Measurements from ENCODE around the gene LBHD2. TPM values are rescaled to one million over a fixed set of nuclear protein-coding genes. Genes with fewer than 3 reads are reported as not detected.

The LBHD2 gene
- total RNA-seq, 1 experiment from 2014 or later: not detected

GRCh38 chr14:103068351-103069073, 15.5 kb upstream of the LBHD2 start:
- Histone ChIP-seq H3K4me1 (ENCODE audit: control insufficient read depth, insufficient read depth, low read length) (peaks cover 10% of the 10 kb centered on the region), H3K36me3 (ENCODE audit: control insufficient read depth, insufficient read depth, low read length) (no peaks in the 10 kb centered on the region), H3K4me3 (ENCODE audit: low read depth in 2 of 2, low read length in 2 of 2) (no peak overlapping the region), H3K27me3 (ENCODE audit: control insufficient read depth, insufficient read depth, low read length) (no peaks in the 10 kb centered on the region), H3K27ac (ENCODE audit: low read length) (no peak overlapping the region), H3K9me3 (ENCODE audit: control insufficient read depth, insufficient read depth, low read depth, low read length) (no peaks in the 10 kb centered on the region)
- intact Hi-C loops (cut with micrococcal nuclease; ENCODE audit: unreplicated experiment): no loop called here
- ChIA-PET POLR2A (no interaction called here), CTCF (no interaction called here)
- DNase-seq (ENCODE audit: low read depth, low spot score) (no peak), ATAC-seq (no peak)
- in situ Hi-C loops (cut with HindIII; ENCODE audit: low pct_unique_long_range_greater_than_20kb, low sequenced_read_pairs): no loop called here
- no TSS peak for BruUV-seq (replicated peaks)
- no peak for TF ChIP-seq CTCF (IDR thresholded peaks at IDR 0.05)
- TF ChIP-seq SIN3A (IDR thresholded peaks at IDR 0.05; ENCODE audit: borderline replicate concordance, insufficient read depth, low read depth, low read length): no peak
- no peak for TF ChIP-seq REST (IDR thresholded peaks at IDR 0.05; ENCODE audit: insufficient read depth in 1 of 2, low read depth in 2 of 2, low read length in 1 of 2)
- TF ChIP-seq TCF7L2 (IDR thresholded peaks at IDR 0.05; ENCODE audit: low read depth, low read length): no peak
- TF ChIP-seq POLR2AphosphoS5 (IDR thresholded peaks at IDR 0.05; ENCODE audit: low read depth, low read length): no peak

- TF ChIP-seq TCF7L2 (IDR thresholded peaks at IDR 0.05; ENCODE audit: low read depth, low read length) (no peak), REST (IDR thresholded peaks at IDR 0.05; ENCODE audit: insufficient read depth in 1 of 2, low read depth in 2 of 2, low read length in 1 of 2) (no peak), POLR2AphosphoS5 (IDR thresholded peaks at IDR 0.05; ENCODE audit: low read depth, low read length) (no peak), CTCF (IDR thresholded peaks at IDR 0.05) (no peak), SIN3A (IDR thresholded peaks at IDR 0.05; ENCODE audit: borderline replicate concordance, insufficient read depth, low read depth, low read length) (no peak)
- in situ Hi-C loops (cut with HindIII; ENCODE audit: low pct_unique_long_range_greater_than_20kb, low sequenced_read_pairs): no loop called here
- BruUV-seq (replicated peaks): no TSS peak
- Histone ChIP-seq H3K9me3 (ENCODE audit: control insufficient read depth, insufficient read depth, low read depth, low read length) (no peaks in the 10 kb centered on the region), H3K27me3 (ENCODE audit: control insufficient read depth, insufficient read depth, low read length) (no peaks in the 10 kb centered on the region), H3K4me3 (ENCODE audit: low read depth in 2 of 2, low read length in 2 of 2) (no peak overlapping the region), H3K4me1 (ENCODE audit: control insufficient read depth, insufficient read depth, low read length) (peaks cover 19% of the 10 kb centered on the region), H3K27ac (ENCODE audit: low read length) (no peak overlapping the region), H3K36me3 (ENCODE audit: control insufficient read depth, insufficient read depth, low read length) (no peaks in the 10 kb centered on the region)
- CTCF ChIA-PET: no interaction called here
- DNase-seq (ENCODE audit: low read depth, low spot score) (no peak), ATAC-seq (no peak)
- intact Hi-C loops (cut with micrococcal nuclease; ENCODE audit: unreplicated experiment): loop anchor here (10.0 kb wide), 1 partner anchor 114 kb away; no protein-coding TSS in a partner anchor
- POLR2A ChIA-PET: no interaction called here
Measured at GRCh38 chr14:103070263-103070885, 13.6 kb upstream of the LBHD2 start.

Data from Panc1 (cell line).